K562 (cell line): ENCODE data around the gene BCL2L12. TPM values are rescaled to one million over a fixed set of nuclear protein-coding genes. Genes with fewer than 3 reads are reported as not detected.

Experiments
- GATAD2A ChIP-seq: fragments of 450-650 bp; IDR thresholded peaks from 2 replicates; pipeline ENCODE4 v1.6.1; 2017
- TAF9B ChIP-seq: fragments of 450-650 bp; IDR thresholded peaks from 2 replicates; pipeline ENCODE4 v1.6.1; 2018; ENCODE audit warnings: mild to moderate bottlenecking; ENCODE audit not compliant: partially characterized antibody
- ZNF24 ChIP-seq: fragments of 450-650 bp; IDR thresholded peaks from 2 replicates; pipeline ENCODE4 v1.6.1; 2016
- polyA plus RNA-seq, 8 experiments: library from polyadenylated mRNA; depleted of rRNA in 4 of 8; stranded (reverse) in 5 of 8; unstranded in 3 of 8; fragments of >200 nt; fragmentation: Nextera tagmentation in 2 of 8; fragmentation: Illumina TruSeq in 1 of 8; extraction: Ambion mirVana in 2 of 8; extraction: Trizol in 1 of 8; gene quantifications; 2 replicates each; pipeline versions ENCODE4 v1.2.1 to v1.2.3, GENCODE V29; 2011 to 2014; ENCODE audit warnings: inconsistent platforms in 1 of 8, missing spikeins in 1 of 8
- total RNA-seq, 7 experiments: library from RNA; depleted of rRNA in 6 of 7; stranded (reverse); fragments of >200 nt in 6 of 7; fragmentation: Illumina TruSeq in 2 of 7; extraction: Trizol in 2 of 7; gene quantifications; 2 replicates each; pipeline versions ENCODE4 v1.2.1 to v1.2.3, GENCODE V29; 2011 to 2021; ENCODE audit warnings: low replicate concordance in 1 of 7
- TF ChIP-seq, protein P1 (sequence below): fragments of 150-350 bp; IDR thresholded peaks from 2 replicates; pipeline ENCODE4 v1.6.1; 2014; ENCODE audit warnings: low read depth, mild to moderate bottlenecking, low read length, borderline replicate concordance
- TF ChIP-seq, protein P2 (sequence below): sonication (generic); formaldehyde crosslinking; IDR thresholded peaks from 2 replicates; pipeline ENCODE4 v1.8.1; 2022; ENCODE audit warnings: missing genetic modification reagents

Gene BCL2L12
- total and polyA plus RNA-seq, 9 of the 15 experiments (the other 6 are each of a cell fraction or from before 2014, with no cell fraction given), result 7.4 to 263 (median 81.2) TPM

DNA sequence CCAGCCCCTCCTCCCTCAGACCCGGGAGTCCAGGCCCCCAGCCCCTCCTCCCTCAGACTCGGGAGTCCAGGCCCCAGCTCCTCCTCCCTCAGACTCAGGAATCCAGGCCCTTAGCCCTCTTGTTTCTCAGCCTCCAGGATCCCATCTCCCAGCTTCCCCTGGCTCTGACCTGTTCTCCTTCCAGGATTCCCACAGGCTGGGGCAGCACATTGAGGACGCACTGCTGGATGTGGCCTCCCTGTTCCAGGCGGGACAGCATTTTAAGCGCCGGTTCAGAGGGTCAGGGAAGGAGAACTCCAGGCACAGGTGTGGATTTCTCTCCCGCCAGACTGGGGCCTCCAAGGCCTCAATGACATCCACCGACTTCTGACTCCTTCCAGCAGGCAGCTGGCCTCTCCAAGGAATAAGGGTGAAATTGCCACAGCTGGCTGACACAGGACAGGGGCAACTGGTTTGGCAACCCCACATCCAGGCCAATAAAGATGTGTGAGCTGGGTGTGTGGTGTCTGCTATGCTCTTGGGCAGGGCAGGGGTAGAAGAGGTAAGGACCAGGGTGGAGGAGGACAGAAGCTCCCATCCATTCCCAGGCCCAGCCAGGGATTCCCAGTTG is 47.6 kb downstream of the BCL2L12 start (continued):
- TF ChIP-seq, protein P1, sequence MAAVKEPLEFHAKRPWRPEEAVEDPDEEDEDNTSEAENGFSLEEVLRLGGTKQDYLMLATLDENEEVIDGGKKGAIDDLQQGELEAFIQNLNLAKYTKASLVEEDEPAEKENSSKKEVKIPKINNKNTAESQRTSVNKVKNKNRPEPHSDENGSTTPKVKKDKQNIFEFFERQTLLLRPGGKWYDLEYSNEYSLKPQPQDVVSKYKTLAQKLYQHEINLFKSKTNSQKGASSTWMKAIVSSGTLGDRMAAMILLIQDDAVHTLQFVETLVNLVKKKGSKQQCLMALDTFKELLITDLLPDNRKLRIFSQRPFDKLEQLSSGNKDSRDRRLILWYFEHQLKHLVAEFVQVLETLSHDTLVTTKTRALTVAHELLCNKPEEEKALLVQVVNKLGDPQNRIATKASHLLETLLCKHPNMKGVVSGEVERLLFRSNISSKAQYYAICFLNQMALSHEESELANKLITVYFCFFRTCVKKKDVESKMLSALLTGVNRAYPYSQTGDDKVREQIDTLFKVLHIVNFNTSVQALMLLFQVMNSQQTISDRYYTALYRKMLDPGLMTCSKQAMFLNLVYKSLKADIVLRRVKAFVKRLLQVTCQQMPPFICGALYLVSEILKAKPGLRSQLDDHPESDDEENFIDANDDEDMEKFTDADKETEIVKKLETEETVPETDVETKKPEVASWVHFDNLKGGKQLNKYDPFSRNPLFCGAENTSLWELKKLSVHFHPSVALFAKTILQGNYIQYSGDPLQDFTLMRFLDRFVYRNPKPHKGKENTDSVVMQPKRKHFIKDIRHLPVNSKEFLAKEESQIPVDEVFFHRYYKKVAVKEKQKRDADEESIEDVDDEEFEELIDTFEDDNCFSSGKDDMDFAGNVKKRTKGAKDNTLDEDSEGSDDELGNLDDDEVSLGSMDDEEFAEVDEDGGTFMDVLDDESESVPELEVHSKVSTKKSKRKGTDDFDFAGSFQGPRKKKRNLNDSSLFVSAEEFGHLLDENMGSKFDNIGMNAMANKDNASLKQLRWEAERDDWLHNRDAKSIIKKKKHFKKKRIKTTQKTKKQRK, result no peak
- TF ChIP-seq, protein P2, sequence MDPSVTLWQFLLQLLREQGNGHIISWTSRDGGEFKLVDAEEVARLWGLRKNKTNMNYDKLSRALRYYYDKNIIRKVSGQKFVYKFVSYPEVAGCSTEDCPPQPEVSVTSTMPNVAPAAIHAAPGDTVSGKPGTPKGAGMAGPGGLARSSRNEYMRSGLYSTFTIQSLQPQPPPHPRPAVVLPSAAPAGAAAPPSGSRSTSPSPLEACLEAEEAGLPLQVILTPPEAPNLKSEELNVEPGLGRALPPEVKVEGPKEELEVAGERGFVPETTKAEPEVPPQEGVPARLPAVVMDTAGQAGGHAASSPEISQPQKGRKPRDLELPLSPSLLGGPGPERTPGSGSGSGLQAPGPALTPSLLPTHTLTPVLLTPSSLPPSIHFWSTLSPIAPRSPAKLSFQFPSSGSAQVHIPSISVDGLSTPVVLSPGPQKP, result no peak
- TF ChIP-seq TAF9B, result no peak
- no peak for TF ChIP-seq GATAD2A
- TF ChIP-seq ZNF24, result no peak
